Vagina (tissue), 2 donors: Measurements from ENCODE around the gene ZNF436. TPM values are rescaled to one million over a fixed set of nuclear protein-coding genes. Genes with fewer than 3 reads are reported as not detected.

ENCODE experiments used
- DNase-seq, 2 donors: peaks; one replicate each; pipeline ENCODE4 v3.0.0-alpha.2; 2017; ENCODE audit errors: extremely low spot score in 2 of 2
- H3K27ac ChIP-seq: fragments of 200-600 bp; sonication (generic); one replicate; pipeline ENCODE4 v1.5.1; 2019
- H3K27me3 ChIP-seq: fragments of 200-600 bp; sonication (generic); one replicate; pipeline ENCODE4 v1.5.1; 2019
- H3K36me3 ChIP-seq, 2 donors: fragments of 200-600 bp; sonication (generic); one replicate each; pipeline ENCODE4 v1.5.1; 2017 to 2019
- H3K4me1 ChIP-seq: fragments of 200-600 bp; sonication (generic); one replicate; pipeline ENCODE4 v1.5.1; 2019
- H3K4me3 ChIP-seq, 2 donors: fragments of 200-600 bp; sonication (generic); 1 replicate in 1 of 2; 2 replicates in 1 of 2; pipeline ENCODE4 v1.5.1; 2016 to 2019
- H3K9me3 ChIP-seq: fragments of 200-600 bp; sonication (generic); one replicate; pipeline ENCODE4 v1.5.1; 2019
- CTCF ChIP-seq, 3 experiments: fragments of 450-650 bp in 2 of 3; fragments of 200-600 bp in 1 of 3; sonication (generic) in 1 of 3; IDR thresholded peaks; one replicate each; pipeline ENCODE4 v1.5.1; 2017 to 2019; ENCODE audit warnings: antibody characterized with exemption in 3 of 3, mild to moderate bottlenecking in 2 of 3, moderate library complexity in 2 of 3
- POLR2A ChIP-seq, 2 donors: fragments of 450-650 bp; IDR thresholded peaks; one replicate each; pipeline ENCODE4 v1.6.1; 2017; ENCODE audit warnings: antibody characterized with exemption in 2 of 2, mild to moderate bottlenecking in 2 of 2, moderate library complexity in 2 of 2
- POLR2AphosphoS5 ChIP-seq, 2 donors: sonication (generic); formaldehyde crosslinking; IDR thresholded peaks; one replicate each; pipeline ENCODE4 v1.9.0; 2017; ENCODE audit warnings: antibody characterized with exemption in 2 of 2, mild to moderate bottlenecking in 2 of 2, low read depth in 1 of 2; ENCODE audit not compliant: insufficient read depth in 1 of 2
- intact Hi-C: fragments of 100-400 bp; cut with DNase I; formaldehyde crosslinking; loops from one replicate; pipeline ENCODE4 v1.15.1; 2023
- total RNA-seq: library from RNA; depleted of rRNA; stranded (reverse); fragments of >200 nt; gene quantifications from one replicate; pipeline ENCODE4 v1.2.3, GENCODE V29; 2016

The ZNF436 gene
- total RNA-seq, 1 donor from 2014 or later = 20.9 TPM

- Histone ChIP-seq H3K27me3 (no peaks in the 10 kb centered on the region), H3K9me3 (no peaks in the 10 kb centered on the region), H3K36me3 (no peaks in the 10 kb centered on the region), H3K4me3 (no peak overlapping the region), H3K27ac (no peak overlapping the region), H3K4me1 (peaks cover 26% of the 10 kb centered on the region)
- intact Hi-C loops = no loop called here
- TF ChIP-seq POLR2A (IDR thresholded peaks at IDR 0.05) = no peak
- TF ChIP-seq POLR2AphosphoS5 (IDR thresholded peaks at IDR 0.05; ENCODE audit: insufficient read depth in 1 of 2, low read depth in 1 of 2) = no peak
- no peak for TF ChIP-seq CTCF (IDR thresholded peaks at IDR 0.05)
- no peak for DNase-seq
These were observed 37.5 kb upstream of the ZNF436 start for GRCh38 chr1:23407016-23407630.

GRCh38 chr1:23405946-23406345 lies 36.3 kb upstream of the ZNF436 start:
- H3K27ac ChIP-seq = no peak overlapping the region
- TF ChIP-seq CTCF (IDR thresholded peaks at IDR 0.05) (no peak), POLR2AphosphoS5 (IDR thresholded peaks at IDR 0.05; ENCODE audit: insufficient read depth in 1 of 2, low read depth in 1 of 2) (no peak), POLR2A (IDR thresholded peaks at IDR 0.05) (no peak)
- intact Hi-C loops = no loop called here
- no peaks in the 10 kb centered on the region for H3K36me3 ChIP-seq
- no peaks in the 10 kb centered on the region for H3K27me3 ChIP-seq
- H3K9me3 ChIP-seq = no peaks in the 10 kb centered on the region
- no peak overlapping the region for H3K4me3 ChIP-seq
- DNase-seq = no peak
- H3K4me1 ChIP-seq = peaks cover 26% of the 10 kb centered on the region

- TF ChIP-seq CTCF (IDR thresholded peaks at IDR 0.05) (peak; percentile 82 to 93 (median 91)), POLR2A (IDR thresholded peaks at IDR 0.05) (no peak), POLR2AphosphoS5 (IDR thresholded peaks at IDR 0.05; ENCODE audit: insufficient read depth in 1 of 2, low read depth in 1 of 2) (peak; percentile 66 to 70)
- Histone ChIP-seq H3K27ac (peak overlapping the region; percentile 66), H3K9me3 (no peaks in the 10 kb centered on the region), H3K4me3 (peak overlapping the region in 1 of 2 donors; percentile 1), H3K36me3 (no peaks in the 10 kb centered on the region), H3K27me3 (no peaks in the 10 kb centered on the region), H3K4me1 (peaks cover 31% of the 10 kb centered on the region)
- intact Hi-C loops = no loop called here
- no peak for DNase-seq
These were observed 34.3 kb upstream of the ZNF436 start for GRCh38 chr1:23403735-23404486.

GRCh38 chr1:23403355-23403734 lies 33.7 kb upstream of the ZNF436 start:
- H3K4me1 ChIP-seq = peaks cover 31% of the 10 kb centered on the region
- no peak for DNase-seq
- peak overlapping the region in 1 of 2 donors; percentile 1 for H3K4me3 ChIP-seq
- H3K27me3 ChIP-seq = no peaks in the 10 kb centered on the region
- peak overlapping the region; percentile 66 for H3K27ac ChIP-seq
- no peak for TF ChIP-seq POLR2A (IDR thresholded peaks at IDR 0.05)
- TF ChIP-seq POLR2AphosphoS5 (IDR thresholded peaks at IDR 0.05; ENCODE audit: insufficient read depth in 1 of 2, low read depth in 1 of 2) = no peak
- TF ChIP-seq CTCF (IDR thresholded peaks at IDR 0.05) = no peak
- intact Hi-C loops = no loop called here
- no peaks in the 10 kb centered on the region for H3K36me3 ChIP-seq
- no peaks in the 10 kb centered on the region for H3K9me3 ChIP-seq

- intact Hi-C loops = no loop called here
These were observed 33.4 kb upstream of the ZNF436 start for GRCh38 chr1:23403038-23403336.

More at GRCh38 chr1:23403038-23403336, 33.4 kb upstream of the ZNF436 start:
- Histone ChIP-seq H3K4me3 (no peak overlapping the region), H3K27me3 (no peaks in the 10 kb centered on the region), H3K4me1 (peaks cover 31% of the 10 kb centered on the region), H3K27ac (peak overlapping the region; percentile 66), H3K9me3 (no peaks in the 10 kb centered on the region), H3K36me3 (no peaks in the 10 kb centered on the region)
- DNase-seq = no peak
- TF ChIP-seq POLR2A (IDR thresholded peaks at IDR 0.05) (no peak), CTCF (IDR thresholded peaks at IDR 0.05) (no peak), POLR2AphosphoS5 (IDR thresholded peaks at IDR 0.05; ENCODE audit: insufficient read depth in 1 of 2, low read depth in 1 of 2) (no peak)
